ENCODE data around the gene TDRD7.

GRCh38 chr9:97525451-97525850 lies 113.6 kb downstream of the TDRD7 start:
- TF ChIP-seq EZH2 (IDR thresholded peaks at IDR 0.05) (no peak), POLR2AphosphoS5 (IDR thresholded peaks at IDR 0.05; ENCODE audit: borderline replicate concordance, low read depth, low read length) (no peak), FOXP2 (optimal IDR thresholded peaks at IDR 0.05; ENCODE audit: control extremely low read depth, extremely low read length, insufficient read depth) (no peak)

All from SK-N-MC (cell line).